ENCODE data around the gene HIVEP1.

- TF ChIP-seq TSHZ2 (CRISPR knock-in tag; IDR thresholded peaks at IDR 0.05) = no peak
- TF ChIP-seq, protein P1, sequence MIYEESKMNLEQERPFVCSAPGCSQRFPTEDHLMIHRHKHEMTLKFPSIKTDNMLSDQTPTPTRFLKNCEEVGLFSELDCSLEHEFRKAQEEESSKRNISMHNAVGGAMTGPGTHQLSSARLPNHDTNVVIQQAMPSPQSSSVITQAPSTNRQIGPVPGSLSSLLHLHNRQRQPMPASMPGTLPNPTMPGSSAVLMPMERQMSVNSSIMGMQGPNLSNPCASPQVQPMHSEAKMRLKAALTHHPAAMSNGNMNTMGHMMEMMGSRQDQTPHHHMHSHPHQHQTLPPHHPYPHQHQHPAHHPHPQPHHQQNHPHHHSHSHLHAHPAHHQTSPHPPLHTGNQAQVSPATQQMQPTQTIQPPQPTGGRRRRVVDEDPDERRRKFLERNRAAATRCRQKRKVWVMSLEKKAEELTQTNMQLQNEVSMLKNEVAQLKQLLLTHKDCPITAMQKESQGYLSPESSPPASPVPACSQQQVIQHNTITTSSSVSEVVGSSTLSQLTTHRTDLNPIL (CRISPR knock-in tag; IDR thresholded peaks at IDR 0.05; ENCODE audit: low read depth) = no peak
- no peak for TF ChIP-seq TCF4 (CRISPR knock-in tag; IDR thresholded peaks at IDR 0.05; ENCODE audit: borderline replicate concordance)
- TF ChIP-seq ZFP3 (CRISPR knock-in tag; IDR thresholded peaks at IDR 0.05) = no peak
- TF ChIP-seq, protein P2, sequence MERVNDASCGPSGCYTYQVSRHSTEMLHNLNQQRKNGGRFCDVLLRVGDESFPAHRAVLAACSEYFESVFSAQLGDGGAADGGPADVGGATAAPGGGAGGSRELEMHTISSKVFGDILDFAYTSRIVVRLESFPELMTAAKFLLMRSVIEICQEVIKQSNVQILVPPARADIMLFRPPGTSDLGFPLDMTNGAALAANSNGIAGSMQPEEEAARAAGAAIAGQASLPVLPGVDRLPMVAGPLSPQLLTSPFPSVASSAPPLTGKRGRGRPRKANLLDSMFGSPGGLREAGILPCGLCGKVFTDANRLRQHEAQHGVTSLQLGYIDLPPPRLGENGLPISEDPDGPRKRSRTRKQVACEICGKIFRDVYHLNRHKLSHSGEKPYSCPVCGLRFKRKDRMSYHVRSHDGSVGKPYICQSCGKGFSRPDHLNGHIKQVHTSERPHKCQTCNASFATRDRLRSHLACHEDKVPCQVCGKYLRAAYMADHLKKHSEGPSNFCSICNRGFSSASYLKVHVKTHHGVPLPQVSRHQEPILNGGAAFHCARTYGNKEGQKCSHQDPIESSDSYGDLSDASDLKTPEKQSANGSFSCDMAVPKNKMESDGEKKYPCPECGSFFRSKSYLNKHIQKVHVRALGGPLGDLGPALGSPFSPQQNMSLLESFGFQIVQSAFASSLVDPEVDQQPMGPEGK (CRISPR knock-in tag; IDR thresholded peaks at IDR 0.05; ENCODE audit: borderline replicate concordance) = no peak
- no peak for TF ChIP-seq ZC3H10 (CRISPR knock-in tag; IDR thresholded peaks at IDR 0.05)
- TF ChIP-seq ISL1 (CRISPR knock-in tag; IDR thresholded peaks at IDR 0.05) = no peak
- no peak for TF ChIP-seq SNAI2 (CRISPR knock-in tag; IDR thresholded peaks at IDR 0.05)
- TF ChIP-seq OSR1 (CRISPR knock-in tag; IDR thresholded peaks at IDR 0.05) = no peak
- no peak for TF ChIP-seq ZNF565 (CRISPR knock-in tag; conservative IDR thresholded peaks at IDR 0.05; ENCODE audit: low read depth)
- no peak for TF ChIP-seq PPARA (CRISPR knock-in tag; IDR thresholded peaks at IDR 0.05; ENCODE audit: borderline replicate concordance)
Measured at GRCh38 chr6:11977738-11978137, 34.4 kb upstream of the HIVEP1 start.
